HEK293 (cell line): ENCODE data around the gene UFSP2.

ENCODE experiments used
- CTCF ChIP-seq: fragments of 450-650 bp; formaldehyde crosslinking; IDR thresholded peaks from 2 replicates; pipeline ENCODE4 v1.5.1; 2016; ENCODE audit warnings: missing biosample characterization, missing genetic modification characterization
- HOXD13 ChIP-seq: sonication (generic); formaldehyde crosslinking; IDR thresholded peaks from 2 replicates; pipeline ENCODE4 v1.8.0; 2022; ENCODE audit warnings: missing genetic modification reagents, borderline replicate concordance
- PATZ1 ChIP-seq: fragments of 450-650 bp; formaldehyde crosslinking; IDR thresholded peaks from 2 replicates; pipeline ENCODE4 v1.5.1; 2016; ENCODE audit warnings: missing biosample characterization, missing genetic modification characterization
- ZNF112 ChIP-seq: fragments of 450-650 bp; formaldehyde crosslinking; IDR thresholded peaks from 2 replicates; pipeline ENCODE4 v1.5.0; 2017; ENCODE audit warnings: missing biosample characterization, missing genetic modification characterization
- ZNF121 ChIP-seq: fragments of 450-650 bp; formaldehyde crosslinking; IDR thresholded peaks from 2 replicates; pipeline ENCODE4 v1.5.1; 2016; ENCODE audit warnings: missing biosample characterization, missing genetic modification characterization
- ZNF148 ChIP-seq: fragments of 450-650 bp; formaldehyde crosslinking; IDR thresholded peaks from 2 replicates; pipeline ENCODE4 v1.5.0; 2017; ENCODE audit warnings: missing biosample characterization, missing genetic modification characterization, borderline replicate concordance
- ZNF280D ChIP-seq: fragments of 450-650 bp; formaldehyde crosslinking; IDR thresholded peaks from 2 replicates; pipeline ENCODE4 v1.5.1; 2016; ENCODE audit warnings: missing biosample characterization, missing genetic modification characterization
- ZNF544 ChIP-seq: fragments of 450-650 bp; formaldehyde crosslinking; IDR thresholded peaks from 2 replicates; pipeline ENCODE4 v1.5.0; 2017; ENCODE audit warnings: missing biosample characterization, missing genetic modification characterization
- ZNF654 ChIP-seq: fragments of 450-650 bp; formaldehyde crosslinking; IDR thresholded peaks from 2 replicates; pipeline ENCODE4 v1.5.1; 2016; ENCODE audit warnings: low read depth, missing biosample characterization, missing genetic modification characterization
- ZNF707 ChIP-seq: fragments of 450-650 bp; formaldehyde crosslinking; IDR thresholded peaks from 2 replicates; pipeline ENCODE4 v1.5.1; 2016; ENCODE audit warnings: missing biosample characterization, missing genetic modification characterization

- TF ChIP-seq CTCF (tag by site-specific recombination) = no peak
- no peak for TF ChIP-seq ZNF121
- no peak for TF ChIP-seq ZNF280D
- TF ChIP-seq ZNF654 (tag by site-specific recombination) = no peak
- TF ChIP-seq PATZ1 (tag by site-specific recombination) = no peak
- no peak for TF ChIP-seq ZNF112
- no peak for TF ChIP-seq ZNF544 (tag by site-specific recombination)
- TF ChIP-seq HOXD13 (CRISPR knock-in tag) = no peak
- TF ChIP-seq ZNF148 (tag by site-specific recombination) = no peak
- TF ChIP-seq ZNF707 (tag by site-specific recombination) = no peak
Observed at GRCh38 chr4:185380320-185380719, 45.4 kb downstream of the UFSP2 start.
